Fibroblast of gingiva (primary cell): ENCODE data around the gene HIVEP3.

Experiments used
- DNase-seq: peaks from one replicate; pipeline ENCODE4 v3.0.0-alpha.2; 2011; ENCODE audit warnings: low read depth

The HIVEP3 gene

GRCh38 chr1:41813226-41813625, 105.5 kb downstream of the HIVEP3 start:
- DNase-seq: no peak

GRCh38 chr1:41812453-41812852, 106.3 kb downstream of the HIVEP3 start:
- DNase-seq: peak; percentile 72

GRCh38 chr1:41812051-41812450, 106.7 kb downstream of the HIVEP3 start:
- DNase-seq: peak; percentile 52

- DNase-seq: no peak
Observed at GRCh38 chr1:41811051-41811795, 107.5 kb downstream of the HIVEP3 start.

GRCh38 chr1:41810446-41810845, 108.3 kb downstream of the HIVEP3 start:
- peak; percentile 4 for DNase-seq

GRCh38 chr1:41809692-41810091, 109.0 kb downstream of the HIVEP3 start:
- no peak for DNase-seq

- no peak for DNase-seq
Observed at GRCh38 chr1:41807390-41807789, 111.3 kb downstream of the HIVEP3 start.

- DNase-seq: no peak
Observed at GRCh38 chr1:41806472-41807155, 112.1 kb downstream of the HIVEP3 start.

GRCh38 chr1:41805771-41806471, 112.8 kb downstream of the HIVEP3 start:
- no peak for DNase-seq

- DNase-seq: no peak
Observed at GRCh38 chr1:41804176-41804575, 114.5 kb downstream of the HIVEP3 start.

GRCh38 chr1:41803656-41804055, 115.1 kb downstream of the HIVEP3 start:
- no peak for DNase-seq

- DNase-seq: peak; percentile 83
Observed at GRCh38 chr1:41802532-41803501, 115.9 kb downstream of the HIVEP3 start.

- DNase-seq: no peak
Observed at GRCh38 chr1:41800311-41800829, 118.4 kb downstream of the HIVEP3 start.

GRCh38 chr1:41799723-41800122, 119.0 kb downstream of the HIVEP3 start:
- no peak for DNase-seq

GRCh38 chr1:41799205-41799604, 119.5 kb downstream of the HIVEP3 start:
- DNase-seq: no peak

GRCh38 chr1:41795205-41795762, 123.4 kb downstream of the HIVEP3 start:
- DNase-seq: peak; percentile 51

GRCh38 chr1:41794031-41794430, 124.7 kb downstream of the HIVEP3 start:
- DNase-seq: no peak

GRCh38 chr1:41792485-41792770, 126.3 kb downstream of the HIVEP3 start:
- DNase-seq: no peak

- DNase-seq: no peak
Observed at GRCh38 chr1:41791667-41792484, 126.8 kb downstream of the HIVEP3 start.

GRCh38 chr1:41790351-41790750, 128.4 kb downstream of the HIVEP3 start:
- no peak for DNase-seq
